HL-60/S4 (cell line): ENCODE measurements around the gene CLBA1.

Source experiments
- in situ Hi-C: fragments of 300-500 bp; cut with MboI; formaldehyde crosslinking; loops from 2 replicates; pipeline ENCODE4 v1.14.3; 2022; ENCODE audit warnings: low sequenced_read_pairs

The CLBA1 gene

DNA sequence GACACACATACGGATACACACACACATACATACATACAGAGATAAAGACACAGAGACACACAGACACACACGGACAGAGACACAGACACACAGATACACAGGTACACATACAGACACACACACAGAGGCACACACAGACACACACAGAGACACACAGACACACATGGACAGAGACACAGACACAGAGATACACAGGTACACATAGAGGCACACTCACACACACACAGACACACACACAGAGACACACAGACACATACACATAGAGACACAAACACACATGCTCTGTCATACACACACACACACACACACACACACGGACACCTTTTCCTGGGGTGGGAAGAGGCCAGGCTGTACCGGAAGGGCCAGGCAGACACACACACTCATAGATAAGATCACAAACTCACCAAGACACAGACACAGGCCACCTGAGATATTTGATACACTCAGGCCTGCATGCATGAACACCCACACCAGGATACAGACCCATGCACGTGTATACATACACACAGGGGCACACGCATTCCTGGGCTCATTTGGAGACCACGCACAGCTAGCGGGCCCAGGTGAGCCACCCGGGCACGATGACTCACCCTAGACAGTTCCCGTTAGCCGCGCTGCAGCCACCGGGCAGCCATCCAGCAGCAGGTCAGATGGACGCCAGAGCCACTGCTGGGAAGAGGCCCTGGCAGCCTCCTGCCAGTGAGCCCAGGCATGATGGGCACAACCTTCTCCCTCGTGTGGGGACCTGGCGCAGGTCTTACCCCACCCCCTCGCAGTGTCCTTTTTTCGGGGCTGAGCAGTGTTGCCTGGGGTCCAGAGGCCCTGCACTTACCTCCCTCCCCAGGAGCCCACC lies 5.6 kb upstream of the CLBA1 start:
- in situ Hi-C loops, result no loop called here

DNA sequence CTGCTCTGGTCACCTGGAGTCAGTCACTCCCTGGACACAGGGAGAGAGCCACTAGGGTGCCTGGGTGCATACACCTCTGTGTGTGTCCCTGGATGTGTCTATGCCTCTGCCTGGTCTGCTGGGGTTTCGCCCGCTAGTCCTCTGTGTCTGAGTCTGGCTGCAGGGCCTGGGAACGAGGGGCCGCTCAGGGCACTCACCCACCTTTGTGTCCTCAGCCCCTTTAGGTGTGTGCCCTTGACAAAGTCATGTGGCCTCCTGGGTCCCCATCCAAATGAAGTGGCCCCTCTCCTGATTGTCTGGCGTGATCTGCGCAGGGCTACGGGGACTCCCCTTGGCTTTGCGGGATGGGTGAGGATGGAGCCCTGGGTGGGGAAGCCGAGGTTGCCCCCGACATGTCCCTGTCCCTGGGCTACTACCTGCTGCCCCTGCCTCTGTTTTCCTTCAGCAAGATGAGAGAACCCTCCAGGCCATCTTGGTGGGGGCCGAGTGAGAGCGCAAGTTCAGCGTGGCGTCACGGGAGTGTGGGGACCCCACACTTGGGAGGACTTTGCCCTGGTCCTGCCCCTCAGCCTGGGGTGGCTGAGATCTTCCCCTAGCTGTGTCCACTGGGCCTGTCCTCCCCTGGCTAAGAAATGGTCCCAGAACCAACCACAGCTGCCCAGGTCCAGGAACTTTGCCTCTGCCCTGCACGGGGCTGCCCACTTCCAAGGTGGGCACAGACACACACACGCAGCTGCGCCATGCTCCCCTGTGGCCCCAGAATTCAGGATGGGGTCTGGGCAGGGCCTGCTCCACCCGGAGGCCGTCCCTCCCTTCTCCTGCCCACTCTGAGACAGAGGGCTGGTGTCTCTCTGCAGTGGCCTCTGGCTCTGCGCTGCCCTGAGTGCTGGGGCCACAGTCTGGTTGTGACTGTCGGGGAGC lies 4.7 kb upstream of the CLBA1 start:
- in situ Hi-C loops, result no loop called here

GRCh38 chr14:104981699-104982541 lies 3.7 kb upstream of the CLBA1 start:
- in situ Hi-C loops, result no loop called here

GRCh38 chr14:104982548-104983230 lies 2.9 kb upstream of the CLBA1 start:
- in situ Hi-C loops, result no loop called here

DNA sequence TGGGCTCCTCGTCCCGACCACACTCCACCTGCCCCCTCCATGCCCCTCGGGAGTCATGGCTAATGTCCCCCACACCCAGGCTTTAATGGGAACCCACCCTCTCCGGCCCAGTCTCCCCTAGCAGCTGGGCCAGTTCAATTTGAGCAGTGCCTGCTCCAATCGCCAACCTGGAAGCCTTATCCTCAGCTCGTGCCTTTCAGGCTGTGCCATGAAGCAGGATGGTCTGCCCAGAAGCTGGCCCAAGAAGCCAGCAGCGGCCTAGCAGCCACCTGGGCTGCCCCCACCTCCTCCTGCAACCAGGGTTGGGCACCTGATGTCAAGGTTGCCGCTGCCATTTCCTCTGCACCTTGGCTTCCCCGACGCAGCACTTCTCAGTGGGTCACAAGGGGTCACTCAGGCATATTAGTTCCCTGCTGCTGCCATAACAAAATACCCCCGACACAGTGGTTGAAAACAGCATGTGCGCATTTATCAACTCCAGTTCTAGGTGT lies 2.3 kb upstream of the CLBA1 start:
- in situ Hi-C loops, result no loop called here

- in situ Hi-C loops, result no loop called here
Observed at GRCh38 chr14:104984056-104984894, 1.3 kb upstream of the CLBA1 start.

DNA sequence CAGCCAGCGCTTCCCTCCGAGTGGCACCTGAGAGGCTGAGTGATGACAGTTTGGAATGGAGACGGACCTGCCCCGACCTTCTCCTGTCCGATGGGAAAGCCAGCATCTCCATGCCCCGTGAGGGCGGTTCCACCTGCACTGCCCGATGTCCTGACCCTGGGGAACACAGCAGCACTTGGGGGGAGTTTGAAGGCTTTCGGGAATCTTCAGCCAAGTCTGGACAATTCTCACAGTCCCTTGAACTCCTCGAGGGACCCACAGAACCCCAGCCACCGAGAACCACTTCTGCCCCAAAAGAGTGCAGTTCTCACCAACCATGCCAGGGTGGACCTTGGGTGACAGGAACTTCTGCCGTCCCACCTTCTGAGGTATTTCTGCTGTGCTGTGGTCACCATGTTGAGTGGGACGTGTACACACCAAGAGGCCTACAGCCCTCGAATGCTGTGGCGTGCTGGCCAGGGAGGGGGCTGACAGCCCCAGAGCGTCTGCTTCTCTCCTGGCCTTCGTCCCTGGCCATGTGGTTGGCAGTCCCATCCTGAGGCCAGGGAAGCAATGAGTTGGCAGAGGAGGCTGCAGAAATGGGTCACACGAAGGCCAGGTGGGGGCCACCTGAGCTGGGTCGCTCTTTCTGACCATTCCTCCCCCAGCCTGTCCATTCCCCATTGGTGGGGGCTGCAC lies 1.0 kb downstream of the CLBA1 start:
- in situ Hi-C loops, result no loop called here

- in situ Hi-C loops, result no loop called here
Observed at GRCh38 chr14:104989236-104989950, 3.8 kb downstream of the CLBA1 start.

DNA sequence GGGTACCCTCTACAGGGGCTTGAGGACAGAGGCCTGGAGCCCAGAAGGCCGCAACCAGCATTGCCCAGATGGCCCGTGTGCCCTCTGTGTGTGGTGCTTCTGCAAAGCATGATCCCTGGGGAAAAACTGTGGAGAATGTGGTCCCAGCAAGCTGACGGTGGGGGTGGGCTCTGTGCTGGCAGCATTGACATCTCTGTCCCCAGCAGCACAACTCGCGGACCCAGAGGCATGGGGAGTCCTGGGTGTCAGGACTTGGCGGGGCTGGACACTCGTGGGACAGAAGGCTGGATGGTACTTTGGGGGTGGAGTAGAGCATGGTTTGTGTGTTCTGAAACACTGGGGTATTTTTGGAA lies 4.3 kb downstream of the CLBA1 start:
- in situ Hi-C loops, result no loop called here

- in situ Hi-C loops, result no loop called here
Observed at GRCh38 chr14:104991896-104992230, 6.3 kb downstream of the CLBA1 start.

DNA sequence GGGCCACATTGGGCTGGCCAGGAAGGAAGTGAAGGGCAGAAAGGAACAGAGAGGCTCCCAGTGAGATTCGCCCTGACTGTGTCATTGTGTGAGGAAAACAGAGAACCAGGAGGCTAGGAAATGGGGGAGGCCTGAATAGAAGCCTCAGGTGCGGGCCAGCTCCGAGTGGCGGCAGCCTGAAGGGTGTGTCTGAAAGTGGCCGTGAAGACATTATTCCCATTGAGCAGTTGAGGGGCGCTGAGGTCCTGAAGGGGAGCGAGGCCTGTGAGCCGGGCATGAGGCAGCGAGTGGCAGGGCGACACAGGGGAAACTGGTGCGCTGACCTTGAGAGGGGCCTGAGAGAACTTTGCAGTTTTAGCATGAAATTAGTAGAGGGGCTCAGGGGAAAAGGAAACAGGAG lies 6.9 kb downstream of the CLBA1 start:
- in situ Hi-C loops, result no loop called here

- in situ Hi-C loops, result no loop called here
Observed at GRCh38 chr14:104993306-104993705, 7.7 kb downstream of the CLBA1 start.

GRCh38 chr14:104993808-104994591 lies 8.4 kb downstream of the CLBA1 start:
- in situ Hi-C loops, result no loop called here

DNA sequence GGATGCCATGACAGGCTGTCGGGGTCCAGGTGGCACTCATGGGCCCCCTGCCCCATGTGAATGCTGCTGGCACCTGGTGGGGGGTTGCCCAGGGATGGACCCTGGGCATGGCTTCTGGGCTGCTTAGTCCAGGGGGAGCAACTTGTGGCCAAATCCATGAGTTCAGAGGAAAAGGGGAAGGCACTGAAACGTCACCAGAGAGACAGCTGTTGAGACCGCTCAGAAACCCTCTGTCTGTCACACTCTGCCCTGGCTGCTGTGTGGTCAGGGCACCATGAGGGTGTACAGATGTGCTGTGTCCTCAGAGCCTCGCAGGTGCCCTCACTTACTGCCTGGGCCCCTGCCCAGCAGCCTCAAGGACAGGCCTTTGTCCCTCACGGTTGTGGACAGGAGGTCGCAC lies 9.4 kb downstream of the CLBA1 start:
- in situ Hi-C loops, result no loop called here

DNA sequence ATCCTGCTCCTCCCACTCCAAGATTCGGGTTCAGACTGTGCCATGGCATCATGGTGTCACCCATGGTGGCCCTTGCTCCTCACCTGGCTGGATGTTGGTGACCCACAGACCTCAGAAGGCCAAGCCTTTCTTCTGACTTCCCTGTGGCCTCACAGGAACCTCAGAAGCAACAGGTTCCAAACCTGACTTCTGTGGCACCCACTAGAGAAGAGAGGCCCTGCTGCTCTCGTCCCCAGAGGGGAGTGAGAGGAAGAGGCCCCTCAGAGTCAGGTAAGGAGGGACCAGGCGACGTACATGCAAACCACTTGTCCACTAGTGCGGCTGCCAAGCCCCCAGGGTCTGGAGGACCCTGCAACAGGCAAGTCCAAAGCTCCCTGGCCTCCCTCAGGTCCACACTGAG lies 10.4 kb downstream of the CLBA1 start:
- in situ Hi-C loops, result no loop called here

DNA sequence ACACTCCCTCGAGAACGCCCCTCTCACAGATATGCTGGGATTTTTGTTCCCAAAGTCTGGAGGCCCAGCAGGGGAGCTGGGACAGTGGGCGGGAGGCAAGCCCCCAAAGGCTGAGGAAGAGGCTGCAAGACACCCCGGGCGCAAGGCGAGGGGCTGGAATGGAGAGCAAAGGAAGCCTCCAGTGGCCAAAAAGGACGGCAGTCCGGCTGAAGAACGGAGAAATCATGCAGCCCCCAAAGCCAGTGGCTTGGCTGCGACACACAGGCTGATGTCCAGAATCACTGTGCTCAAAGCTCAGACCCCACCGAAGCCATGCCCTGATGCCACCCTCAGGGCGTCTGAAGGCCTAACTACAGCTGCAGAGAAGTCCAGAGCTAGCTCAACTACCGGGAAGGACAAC lies 10.9 kb downstream of the CLBA1 start:
- in situ Hi-C loops, result no loop called here

DNA sequence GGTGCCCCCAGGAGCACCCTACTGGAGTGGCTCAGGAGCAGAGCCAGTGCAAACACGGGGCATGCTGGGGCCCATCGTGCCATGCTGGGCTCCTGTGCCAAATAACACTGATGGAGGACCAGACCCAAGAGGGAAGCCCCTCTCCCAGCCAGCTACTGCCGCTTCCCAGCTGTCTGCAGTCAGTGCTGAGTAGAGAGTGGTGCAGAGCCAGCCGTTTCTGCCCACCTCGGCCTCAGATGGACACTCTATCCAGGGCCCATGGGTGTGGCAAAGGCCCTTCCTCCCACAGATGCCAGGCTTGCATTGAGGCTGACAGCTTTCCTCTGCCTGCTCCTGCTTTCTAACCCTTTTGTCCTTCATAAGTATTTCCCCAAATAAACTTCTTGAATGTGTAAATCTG lies 13.2 kb downstream of the CLBA1 start:
- in situ Hi-C loops, result no loop called here

GRCh38 chr14:104999361-104999760 lies 13.8 kb downstream of the CLBA1 start:
- in situ Hi-C loops, result no loop called here
